Ovary (tissue), 3 donors: ENCODE measurements around the gene ITPRIPL2.

ENCODE experiments used
- EP300 ChIP-seq: sonication (generic); formaldehyde crosslinking; IDR thresholded peaks from one replicate; pipeline ENCODE4 v1.6.1; 2017; ENCODE audit warnings: antibody characterized with exemption
- POLR2A ChIP-seq: fragments of 450-650 bp; IDR thresholded peaks from one replicate; pipeline ENCODE4 v1.6.1; 2017; ENCODE audit warnings: antibody characterized with exemption, mild to moderate bottlenecking, moderate library complexity
- TF ChIP-seq, protein P1 (sequence below), 3 donors: fragments of 450-650 bp in 2 of 3; fragments of 200-600 bp in 1 of 3; IDR thresholded peaks; one replicate each; pipeline versions ENCODE4 v1.5.1 to v1.8.0; 2016 to 2022; ENCODE audit warnings: antibody characterized with exemption in 3 of 3, mild to moderate bottlenecking in 1 of 3
- donor health status: DM: no; HTN: no; CAD: no.

GRCh38 chr16:19147126-19147525, 33.4 kb downstream of the ITPRIPL2 start:
- TF ChIP-seq, protein P1, sequence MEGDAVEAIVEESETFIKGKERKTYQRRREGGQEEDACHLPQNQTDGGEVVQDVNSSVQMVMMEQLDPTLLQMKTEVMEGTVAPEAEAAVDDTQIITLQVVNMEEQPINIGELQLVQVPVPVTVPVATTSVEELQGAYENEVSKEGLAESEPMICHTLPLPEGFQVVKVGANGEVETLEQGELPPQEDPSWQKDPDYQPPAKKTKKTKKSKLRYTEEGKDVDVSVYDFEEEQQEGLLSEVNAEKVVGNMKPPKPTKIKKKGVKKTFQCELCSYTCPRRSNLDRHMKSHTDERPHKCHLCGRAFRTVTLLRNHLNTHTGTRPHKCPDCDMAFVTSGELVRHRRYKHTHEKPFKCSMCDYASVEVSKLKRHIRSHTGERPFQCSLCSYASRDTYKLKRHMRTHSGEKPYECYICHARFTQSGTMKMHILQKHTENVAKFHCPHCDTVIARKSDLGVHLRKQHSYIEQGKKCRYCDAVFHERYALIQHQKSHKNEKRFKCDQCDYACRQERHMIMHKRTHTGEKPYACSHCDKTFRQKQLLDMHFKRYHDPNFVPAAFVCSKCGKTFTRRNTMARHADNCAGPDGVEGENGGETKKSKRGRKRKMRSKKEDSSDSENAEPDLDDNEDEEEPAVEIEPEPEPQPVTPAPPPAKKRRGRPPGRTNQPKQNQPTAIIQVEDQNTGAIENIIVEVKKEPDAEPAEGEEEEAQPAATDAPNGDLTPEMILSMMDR (IDR thresholded peaks at IDR 0.05) = no peak
- no peak for TF ChIP-seq EP300
- no peak for TF ChIP-seq POLR2A
